Progenitor cell of endocrine pancreas (in vitro differentiated cells): ENCODE measurements around the gene ZNHIT6. TPM values are rescaled to one million over a fixed set of nuclear protein-coding genes. Genes with fewer than 3 reads are reported as not detected.

Experiments
- DNase-seq: peaks from one replicate; pipeline ENCODE4 v3.0.0; 2021; ENCODE audit warnings: low spot score; ENCODE audit not compliant: unreplicated experiment
- H3K27ac Mint-ChIP-seq: 2 replicates; pipeline ENCODE4 v1.8.0; 2021; ENCODE audit warnings: mild to moderate bottlenecking, moderate library complexity, mixed read lengths
- H3K27me3 Mint-ChIP-seq: 2 replicates; pipeline ENCODE4 v1.8.0; 2021; ENCODE audit warnings: mixed read lengths
- H3K36me3 Mint-ChIP-seq: 2 replicates; pipeline ENCODE4 v1.8.0; 2022; ENCODE audit warnings: mixed read lengths; ENCODE audit not compliant: insufficient read depth
- H3K4me1 Mint-ChIP-seq: 2 replicates; pipeline ENCODE4 v1.8.0; 2021; ENCODE audit warnings: low read depth, mixed read lengths
- H3K4me3 Mint-ChIP-seq: 2 replicates; pipeline ENCODE4 v1.8.0; 2021; ENCODE audit warnings: low read depth, mild to moderate bottlenecking, moderate library complexity, mixed read lengths
- H3K9me3 Mint-ChIP-seq: 2 replicates; pipeline ENCODE4 v1.8.0; 2021; ENCODE audit warnings: low read depth, mixed read lengths
- CTCF ChIP-seq: fragments of 200-600 bp; sonication (generic); IDR thresholded peaks from one replicate; pipeline ENCODE4 v1.5.0; 2021; ENCODE audit warnings: antibody characterized with exemption, mild to moderate bottlenecking; ENCODE audit not compliant: unreplicated experiment
- total RNA-seq: library from RNA; stranded (reverse); gene quantifications from 2 replicates; pipeline ENCODE4 v1.2.1, GENCODE V29; 2021

Gene ZNHIT6
- total RNA-seq, 1 donor from 2014 or later = 18.8 TPM

- Mint-ChIP-seq H3K9me3 (no peaks in the 10 kb centered on the region), H3K4me1 (peaks cover 12% of the 10 kb centered on the region), H3K27me3 (no peaks in the 10 kb centered on the region), H3K4me3 (no peak overlapping the region), H3K27ac (no peak overlapping the region), H3K36me3 (peaks cover 12% of the 10 kb centered on the region)
- DNase-seq = no peak
- no peak for TF ChIP-seq CTCF
These were observed 42.3 kb downstream of the ZNHIT6 start for GRCh38 chr1:85665932-85666331.

GRCh38 chr1:85663382-85663781 is 44.9 kb downstream of the ZNHIT6 start:
- Mint-ChIP-seq H3K9me3 (no peaks in the 10 kb centered on the region), H3K27ac (no peak overlapping the region), H3K27me3 (no peaks in the 10 kb centered on the region), H3K4me1 (peaks cover 8% of the 10 kb centered on the region), H3K36me3 (peaks cover 14% of the 10 kb centered on the region), H3K4me3 (no peak overlapping the region)
- no peak for TF ChIP-seq CTCF
- DNase-seq = no peak

- Mint-ChIP-seq H3K36me3 (peaks cover 9% of the 10 kb centered on the region), H3K27me3 (no peaks in the 10 kb centered on the region), H3K4me3 (no peak overlapping the region), H3K27ac (no peak overlapping the region), H3K4me1 (peaks cover 5% of the 10 kb centered on the region), H3K9me3 (no peaks in the 10 kb centered on the region)
- TF ChIP-seq CTCF = peak; percentile 8
- DNase-seq = no peak
These were observed 46.5 kb downstream of the ZNHIT6 start for GRCh38 chr1:85661767-85662166.

- peaks cover 8% of the 10 kb centered on the region for H3K36me3 Mint-ChIP-seq
These were observed 47.7 kb downstream of the ZNHIT6 start for GRCh38 chr1:85660541-85660940.

GRCh38 chr1:85659174-85659573 is 49.1 kb downstream of the ZNHIT6 start:
- no peak overlapping the region for H3K27ac Mint-ChIP-seq
- no peak overlapping the region for H3K4me3 Mint-ChIP-seq
- H3K36me3 Mint-ChIP-seq = peaks cover 5% of the 10 kb centered on the region

More at GRCh38 chr1:85660541-85660940, 47.7 kb downstream of the ZNHIT6 start:
- Mint-ChIP-seq H3K9me3 (no peaks in the 10 kb centered on the region), H3K4me1 (peaks cover 8% of the 10 kb centered on the region), H3K4me3 (no peak overlapping the region), H3K27ac (no peak overlapping the region), H3K27me3 (no peaks in the 10 kb centered on the region)
- DNase-seq = no peak
- no peak for TF ChIP-seq CTCF

More at GRCh38 chr1:85659174-85659573, 49.1 kb downstream of the ZNHIT6 start:
- no peaks in the 10 kb centered on the region for H3K27me3 Mint-ChIP-seq
- no peak for DNase-seq
- no peak for TF ChIP-seq CTCF
- H3K4me1 Mint-ChIP-seq = peaks cover 14% of the 10 kb centered on the region
- H3K9me3 Mint-ChIP-seq = no peaks in the 10 kb centered on the region
